Spleen (tissue), 11 donors: ENCODE measurements around the gene NPC1. TPM values are rescaled to one million over a fixed set of nuclear protein-coding genes. Genes with fewer than 3 reads are reported as not detected.

Source experiments
- DNase-seq: peaks from one replicate; pipeline ENCODE4 v3.0.0-alpha.2; 2020
- H3K27ac ChIP-seq, 8 donors: fragments of 200-600 bp; sonication (generic) in 7 of 8; 1 replicate in 4 of 8; 2 replicates in 4 of 8; pipeline versions ENCODE4 v1.5.0 to v1.8.0; 2016 to 2021; ENCODE audit warnings: inconsistent platforms in 4 of 8, mild to moderate bottlenecking in 4 of 8, moderate library complexity in 1 of 8
- H3K27me3 ChIP-seq, 7 donors: fragments of 200-600 bp; sonication (generic) in 6 of 7; replicated peaks in 1 of 7; 1 replicate in 4 of 7; 2 replicates in 3 of 7; pipeline versions ENCODE4 v1.5.0 to v1.8.0; 2016 to 2021; ENCODE audit warnings: inconsistent platforms in 3 of 7, mild to moderate bottlenecking in 1 of 7
- H3K36me3 ChIP-seq, 6 donors: fragments of 200-600 bp; sonication (generic) in 5 of 6; 1 replicate in 4 of 6; 2 replicates in 2 of 6; pipeline versions ENCODE4 v1.5.0 to v1.8.0; 2016 to 2021; ENCODE audit warnings: inconsistent platforms in 2 of 6
- H3K4me1 ChIP-seq, 6 donors: fragments of 200-600 bp; sonication (generic) in 5 of 6; 1 replicate in 3 of 6; 2 replicates in 3 of 6; pipeline versions ENCODE4 v1.5.0 to v1.8.0; 2016 to 2021; ENCODE audit warnings: inconsistent platforms in 3 of 6
- H3K4me3 ChIP-seq, 8 donors: fragments of 200-600 bp; sonication (generic) in 7 of 8; 1 replicate in 4 of 8; 2 replicates in 4 of 8; pipeline versions ENCODE4 v1.5.0 to v1.8.0; 2016 to 2021; ENCODE audit warnings: inconsistent platforms in 4 of 8, mild to moderate bottlenecking in 4 of 8, moderate library complexity in 2 of 8
- H3K9me3 ChIP-seq, 8 donors: fragments of 200-600 bp; sonication (generic) in 7 of 8; 1 replicate in 4 of 8; 2 replicates in 4 of 8; pipeline versions ENCODE4 v1.5.0 to v1.8.0; 2016 to 2021; ENCODE audit warnings: inconsistent platforms in 4 of 8
- POLR2A ChIP-seq, 3 donors: fragments of 450-650 bp; IDR thresholded peaks; one replicate each; pipeline ENCODE4 v1.5.1; 2017; ENCODE audit warnings: antibody characterized with exemption in 3 of 3, mild to moderate bottlenecking in 1 of 3
- POLR2AphosphoS5 ChIP-seq, 3 donors: sonication (generic); formaldehyde crosslinking; IDR thresholded peaks; one replicate each; pipeline ENCODE4 v1.5.1; 2017; ENCODE audit warnings: antibody characterized with exemption in 3 of 3
- WGBS, 5 donors: extraction: QIAGEN DNeasy Blood & Tissue Kit in 3 of 5; methylation state at CpG; one replicate each; pipeline versions ENCODE4 v1.1.5 to v1.1.7; 2013 to 2018; 5-methylcytosine and 5-hydroxymethylcytosine counted together
- intact Hi-C: fragments of 100-400 bp; cut with DNase I; formaldehyde crosslinking; loops from one replicate; pipeline ENCODE4 v1.15.0; 2023; ENCODE audit warnings: low total_unique reads
- polyA plus RNA-seq, 3 donors: library from polyadenylated mRNA; stranded (reverse); fragments of 200-250 nt; gene quantifications; one replicate each; pipeline ENCODE4 v1.2.1, GENCODE V29; 2013
- total RNA-seq, 7 donors: library from RNA; depleted of rRNA in 3 of 7; stranded (reverse); fragments of >200 nt in 3 of 7; fragmentation: NEBNext Ultra II Directional in 4 of 7; extraction: Animal tissue kit (Norgen Biotek cat#: 25700) in 4 of 7; gene quantifications; one replicate each; pipeline versions ENCODE4 v1.1.0 to v1.2.1, GENCODE V29; 2016 to 2021
- TF ChIP-seq, protein P1 (sequence below), 11 experiments: fragments of 200-600 bp in 7 of 11; fragments of 450-650 bp in 4 of 11; sonication (generic) in 4 of 11; IDR thresholded peaks in 8 of 11; conservative IDR thresholded peaks in 3 of 11; 1 replicate in 7 of 11; 2 replicates in 4 of 11; pipeline versions ENCODE4 v1.4.0 to v1.8.0; 2016 to 2021; ENCODE audit warnings: antibody characterized with exemption in 11 of 11, inconsistent platforms in 4 of 11, mild to moderate bottlenecking in 1 of 11
- donor health status: healthy with polysubstance abuse.
- donor health status: DM: no; HTN: no; CAD: no; lungs with moderate emphysema.
- donor health status: DM: no; HTN: no; CAD: no.
- donor health status: Bipolar disorder and iron deficiency.
- donor health status: healthy.
- donor health status: DM: no; HTN: no; CAD: no.
- donor health status: DM: yes; HTN: yes; CAD: no.

The NPC1 gene
- total and polyA plus RNA-seq, 10 donors: 8.1 to 84.2 (median 56.0) TPM

GRCh38 chr18:23502516-23503037, 83.7 kb downstream of the NPC1 start:
- Histone ChIP-seq H3K27ac (peak overlapping the region; percentile 95 to 99 (median 96)), H3K9me3 (no peaks in the 10 kb centered on the region), H3K4me1 (peaks cover 19 to 92% (median 65%) of the 10 kb centered on the region in 6 donors), H3K4me3 (peak overlapping the region; percentile 72 to 98 (median 95)), H3K36me3 (peaks cover 0 to 19% (median 11%) of the 10 kb centered on the region in 6 donors), H3K27me3 (no peaks in the 10 kb centered on the region)
- WGBS, 5 donors: 24 to 40% (median 31%) methylated on average over 6 of the region's 6 CpGs
- TF ChIP-seq POLR2AphosphoS5 (IDR thresholded peaks at IDR 0.05) (no peak), POLR2A (IDR thresholded peaks at IDR 0.05) (no peak)
- TF ChIP-seq, protein P1, sequence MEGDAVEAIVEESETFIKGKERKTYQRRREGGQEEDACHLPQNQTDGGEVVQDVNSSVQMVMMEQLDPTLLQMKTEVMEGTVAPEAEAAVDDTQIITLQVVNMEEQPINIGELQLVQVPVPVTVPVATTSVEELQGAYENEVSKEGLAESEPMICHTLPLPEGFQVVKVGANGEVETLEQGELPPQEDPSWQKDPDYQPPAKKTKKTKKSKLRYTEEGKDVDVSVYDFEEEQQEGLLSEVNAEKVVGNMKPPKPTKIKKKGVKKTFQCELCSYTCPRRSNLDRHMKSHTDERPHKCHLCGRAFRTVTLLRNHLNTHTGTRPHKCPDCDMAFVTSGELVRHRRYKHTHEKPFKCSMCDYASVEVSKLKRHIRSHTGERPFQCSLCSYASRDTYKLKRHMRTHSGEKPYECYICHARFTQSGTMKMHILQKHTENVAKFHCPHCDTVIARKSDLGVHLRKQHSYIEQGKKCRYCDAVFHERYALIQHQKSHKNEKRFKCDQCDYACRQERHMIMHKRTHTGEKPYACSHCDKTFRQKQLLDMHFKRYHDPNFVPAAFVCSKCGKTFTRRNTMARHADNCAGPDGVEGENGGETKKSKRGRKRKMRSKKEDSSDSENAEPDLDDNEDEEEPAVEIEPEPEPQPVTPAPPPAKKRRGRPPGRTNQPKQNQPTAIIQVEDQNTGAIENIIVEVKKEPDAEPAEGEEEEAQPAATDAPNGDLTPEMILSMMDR (IDR thresholded peaks at IDR 0.05 in 8 of 11, conservative IDR thresholded peaks at IDR 0.05 in 3 of 11): no peak
- no peak for DNase-seq
- intact Hi-C loops: loop anchor here (5.0 kb wide), 1 partner anchor 85 kb away; the partner anchor contains the start of gene NPC1

- WGBS, 5 donors: 92 to 97% (median 93%) methylated on average over 6 of the region's 6 CpGs
- no peaks in the 10 kb centered on the region for H3K9me3 ChIP-seq
- peaks cover 0 to 10% (median 3%) of the 10 kb centered on the region in 6 donors for H3K36me3 ChIP-seq
- intact Hi-C loops: loop anchor here (5.0 kb wide), 1 partner anchor 86 kb away; the partner anchor contains the start of gene NPC1
- H3K4me1 ChIP-seq: peaks cover 19 to 91% (median 62%) of the 10 kb centered on the region in 6 donors
- TF ChIP-seq POLR2A (IDR thresholded peaks at IDR 0.05) (no peak), POLR2AphosphoS5 (IDR thresholded peaks at IDR 0.05) (no peak)
- TF ChIP-seq, protein P1 (IDR thresholded peaks at IDR 0.05 in 8 of 11, conservative IDR thresholded peaks at IDR 0.05 in 3 of 11): no peak
- no peak for DNase-seq
- no peaks in the 10 kb centered on the region for H3K27me3 ChIP-seq
- no peak overlapping the region for H3K4me3 ChIP-seq
- no peak overlapping the region for H3K27ac ChIP-seq
Observed at GRCh38 chr18:23501626-23502025, 84.7 kb downstream of the NPC1 start.

DNA sequence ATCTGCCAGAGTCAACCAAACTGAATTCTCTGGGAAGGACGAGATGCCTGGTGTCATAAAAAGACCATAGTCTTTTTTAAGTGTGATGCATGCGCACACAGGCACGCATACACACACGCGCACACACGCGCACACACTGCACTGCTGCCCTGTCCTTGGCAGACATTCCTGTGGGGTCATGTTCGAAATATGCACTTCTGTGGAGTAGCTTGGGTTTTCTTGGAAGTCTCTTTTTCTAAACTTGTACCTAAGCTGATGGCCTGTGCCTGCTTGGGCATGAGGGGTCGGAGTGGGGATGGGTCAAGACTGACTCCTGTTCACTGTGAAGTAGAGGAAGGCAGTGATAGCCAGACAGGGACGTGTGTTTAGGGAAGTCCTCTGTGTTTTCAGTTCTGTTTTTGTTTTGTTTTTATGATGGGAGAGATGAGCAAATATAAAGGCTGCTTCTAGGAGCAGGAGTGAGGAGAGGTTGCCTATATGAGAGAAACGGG, 87.0 kb downstream of the NPC1 start:
- Histone ChIP-seq H3K9me3 (no peaks in the 10 kb centered on the region), H3K27ac (peak overlapping the region; percentile 29 to 77 (median 58)), H3K27me3 (no peaks in the 10 kb centered on the region), H3K4me1 (peaks cover 13 to 87% (median 45%) of the 10 kb centered on the region in 6 donors), H3K36me3 (no peaks in the 10 kb centered on the region), H3K4me3 (peak overlapping the region in 1 of 8 donors; percentile 5)
- intact Hi-C loops: no loop called here
- 47 to 63% (median 50%) methylated on average over 7 to 11 of the region's 11 CpGs for WGBS, 5 donors
- TF ChIP-seq, protein P1 (IDR thresholded peaks at IDR 0.05 in 8 of 11, conservative IDR thresholded peaks at IDR 0.05 in 3 of 11): no peak
- TF ChIP-seq POLR2AphosphoS5 (IDR thresholded peaks at IDR 0.05) (no peak), POLR2A (IDR thresholded peaks at IDR 0.05) (no peak)
- DNase-seq: no peak

GRCh38 chr18:23498877-23499276, 87.4 kb downstream of the NPC1 start:
- TF ChIP-seq POLR2A (IDR thresholded peaks at IDR 0.05): no peak
- TF ChIP-seq, protein P1 (IDR thresholded peaks at IDR 0.05 in 8 of 11, conservative IDR thresholded peaks at IDR 0.05 in 3 of 11): peak; percentile 62 to 91 (median 87)
- TF ChIP-seq POLR2AphosphoS5 (IDR thresholded peaks at IDR 0.05): peak in 1 of 3 donors; percentile 6
- Histone ChIP-seq H3K36me3 (no peaks in the 10 kb centered on the region), H3K4me3 (peak overlapping the region in 1 of 8 donors; percentile 5), H3K9me3 (no peaks in the 10 kb centered on the region), H3K27me3 (no peaks in the 10 kb centered on the region), H3K27ac (peak overlapping the region; percentile 9 to 77 (median 58)), H3K4me1 (peaks cover 9 to 82% (median 40%) of the 10 kb centered on the region in 6 donors)
- DNase-seq: peak; percentile 91
- 20 to 32% (median 23%) methylated on average over 5 of the region's 5 CpGs for WGBS, 5 donors
- intact Hi-C loops: no loop called here
